Fibroblast of villous mesenchyme (primary cell): ENCODE results near the gene IL12RB2. TPM values are rescaled to one million over a fixed set of nuclear protein-coding genes. Genes with fewer than 3 reads are reported as not detected.
A peak's percentile ranks its signal among the peaks of the same experiment; 100 is the strongest.

Source experiments
- DNase-seq: peaks from one replicate; pipeline ENCODE4 v3.0.0-alpha.2; 2010; ENCODE audit warnings: low read depth
- H3K4me3 ChIP-seq: 2 replicates; pipeline ENCODE4 v1.5.1; 2011; ENCODE audit warnings: low read depth, mild to moderate bottlenecking, low read length
- total RNA-seq: library from RNA; depleted of rRNA; stranded (reverse); fragments of >200 nt; gene quantifications from 2 replicates; pipeline ENCODE4 v1.2.3, GENCODE V29; 2012
- TF ChIP-seq, protein P1 (sequence below): IDR thresholded peaks from 2 replicates; pipeline ENCODE4 v1.5.1; 2012; ENCODE audit warnings: low read depth, mild to moderate bottlenecking, low read length; ENCODE audit not compliant: insufficient read depth

IL12RB2 gene
- total RNA-seq, 1 donor: not detected

- TF ChIP-seq, protein P1, sequence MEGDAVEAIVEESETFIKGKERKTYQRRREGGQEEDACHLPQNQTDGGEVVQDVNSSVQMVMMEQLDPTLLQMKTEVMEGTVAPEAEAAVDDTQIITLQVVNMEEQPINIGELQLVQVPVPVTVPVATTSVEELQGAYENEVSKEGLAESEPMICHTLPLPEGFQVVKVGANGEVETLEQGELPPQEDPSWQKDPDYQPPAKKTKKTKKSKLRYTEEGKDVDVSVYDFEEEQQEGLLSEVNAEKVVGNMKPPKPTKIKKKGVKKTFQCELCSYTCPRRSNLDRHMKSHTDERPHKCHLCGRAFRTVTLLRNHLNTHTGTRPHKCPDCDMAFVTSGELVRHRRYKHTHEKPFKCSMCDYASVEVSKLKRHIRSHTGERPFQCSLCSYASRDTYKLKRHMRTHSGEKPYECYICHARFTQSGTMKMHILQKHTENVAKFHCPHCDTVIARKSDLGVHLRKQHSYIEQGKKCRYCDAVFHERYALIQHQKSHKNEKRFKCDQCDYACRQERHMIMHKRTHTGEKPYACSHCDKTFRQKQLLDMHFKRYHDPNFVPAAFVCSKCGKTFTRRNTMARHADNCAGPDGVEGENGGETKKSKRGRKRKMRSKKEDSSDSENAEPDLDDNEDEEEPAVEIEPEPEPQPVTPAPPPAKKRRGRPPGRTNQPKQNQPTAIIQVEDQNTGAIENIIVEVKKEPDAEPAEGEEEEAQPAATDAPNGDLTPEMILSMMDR: no peak
- no peak for DNase-seq
- no peak overlapping the region for H3K4me3 ChIP-seq
Measured at GRCh38 chr1:67368046-67368514, 60.4 kb downstream of the IL12RB2 start.

- no peak for DNase-seq
- H3K4me3 ChIP-seq: no peak overlapping the region
- TF ChIP-seq, protein P1: no peak
Measured at GRCh38 chr1:67371043-67371442, 63.4 kb downstream of the IL12RB2 start.

DNA sequence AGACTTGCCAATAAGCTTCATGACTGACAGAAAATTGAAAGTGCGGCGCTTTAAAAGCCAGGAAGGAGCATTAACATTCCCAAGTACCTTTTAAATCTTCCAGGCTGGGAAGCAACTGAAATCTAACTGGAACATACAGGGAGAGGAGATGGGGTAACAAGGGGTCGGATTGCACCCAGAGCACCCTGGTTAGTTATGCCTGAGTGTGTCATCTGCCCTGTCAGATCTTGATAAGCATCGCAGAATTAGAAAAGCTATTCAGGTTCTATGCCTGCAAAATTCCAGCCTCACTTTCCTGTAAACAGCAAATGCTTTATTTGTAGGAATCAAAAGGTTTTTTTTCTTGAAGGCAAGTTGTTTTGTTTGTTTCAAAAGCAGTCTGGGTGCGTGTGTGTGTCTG is 64.0 kb downstream of the IL12RB2 start:
- peak; percentile 61 for DNase-seq
- no peak overlapping the region for H3K4me3 ChIP-seq
- TF ChIP-seq, protein P1: no peak

- no peak overlapping the region for H3K4me3 ChIP-seq
- TF ChIP-seq, protein P1: no peak
- peak; percentile 60 for DNase-seq
Measured at GRCh38 chr1:67372136-67372535, 64.5 kb downstream of the IL12RB2 start.

GRCh38 chr1:67372898-67373297 is 65.2 kb downstream of the IL12RB2 start:
- TF ChIP-seq, protein P1: no peak
- DNase-seq: no peak
- no peak overlapping the region for H3K4me3 ChIP-seq

DNA sequence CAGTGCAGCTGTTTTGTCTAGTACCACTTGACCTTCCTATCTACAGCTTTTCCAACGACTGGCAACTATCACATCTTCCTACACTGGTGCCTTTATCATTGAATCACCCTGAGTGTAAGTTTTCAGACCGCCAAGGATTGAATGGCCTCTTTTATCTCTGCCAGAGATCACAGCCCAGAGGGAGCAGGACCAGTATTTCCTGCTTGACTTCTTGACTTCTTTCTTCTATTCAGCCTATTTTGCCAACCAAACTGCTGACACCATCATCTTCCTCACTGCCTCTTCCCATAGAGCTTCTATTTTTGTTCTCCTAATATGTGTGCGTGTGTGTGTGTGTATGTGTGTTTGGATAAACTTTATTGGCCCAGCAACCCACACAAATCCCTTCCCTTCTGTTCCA is 68.7 kb downstream of the IL12RB2 start:
- no peak overlapping the region for H3K4me3 ChIP-seq
- TF ChIP-seq, protein P1: no peak
- no peak for DNase-seq

DNA sequence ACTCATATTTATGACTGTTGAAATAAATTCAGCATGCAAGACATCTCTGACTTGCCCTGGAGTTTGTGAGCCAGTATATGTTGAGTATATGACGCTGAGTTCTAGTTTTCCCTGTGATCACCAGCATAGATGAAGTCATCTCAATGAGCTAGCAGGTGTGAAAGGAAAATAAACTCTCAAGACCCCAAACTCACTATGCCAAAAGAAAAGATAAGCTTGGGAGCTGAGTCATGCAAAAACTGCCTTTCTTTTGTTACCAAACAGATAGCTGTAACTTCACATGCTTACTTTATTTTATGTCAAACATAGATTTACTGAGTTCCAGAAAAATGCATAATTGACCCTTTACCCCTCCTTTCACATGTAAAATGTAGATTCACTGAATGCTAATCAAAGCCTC is 69.6 kb downstream of the IL12RB2 start:
- TF ChIP-seq, protein P1: no peak
- no peak overlapping the region for H3K4me3 ChIP-seq
- DNase-seq: no peak
